Psoas muscle (tissue), 8 donors: Measurements from ENCODE around the gene MARK3. TPM values are rescaled to one million over a fixed set of nuclear protein-coding genes. Genes with fewer than 3 reads are reported as not detected.

Experiments
- ATAC-seq, 4 donors: fragments of 200-7000 bp; cut with Tn5 transposase; one replicate each; pipeline ENCODE4 v1.9.1; 2020; ENCODE audit warnings: moderate library complexity in 3 of 4, mild to moderate bottlenecking in 2 of 4
- DNase-seq, 2 donors: peaks; one replicate each; pipeline ENCODE4 v3.0.0-alpha.2; 2020
- H3K27ac ChIP-seq: fragments of 200-600 bp; one replicate; pipeline ENCODE4 v1.8.0; 2022
- H3K27me3 ChIP-seq, 3 donors: fragments of 200-600 bp in 1 of 3; one replicate each; pipeline versions ENCODE4 v1.6.1 to v1.8.0; 2013 to 2022; ENCODE audit warnings: low read length in 2 of 3, mild to moderate bottlenecking in 2 of 3, moderate library complexity in 1 of 3; ENCODE audit not compliant: insufficient read depth in 3 of 3
- H3K36me3 ChIP-seq, 2 donors: fragments of 200-600 bp in 1 of 2; one replicate each; pipeline versions ENCODE4 v1.6.1 to v1.8.0; 2013 to 2022; ENCODE audit warnings: low read depth in 1 of 2, mild to moderate bottlenecking in 1 of 2, moderate library complexity in 1 of 2; ENCODE audit not compliant: insufficient read depth in 1 of 2
- H3K4me1 ChIP-seq: fragments of 200-600 bp; one replicate; pipeline ENCODE4 v1.8.0; 2022
- H3K4me3 ChIP-seq: fragments of 200-600 bp; one replicate; pipeline ENCODE4 v1.8.0; 2022; ENCODE audit warnings: mild to moderate bottlenecking
- H3K9me3 ChIP-seq: fragments of 200-600 bp; one replicate; pipeline ENCODE4 v1.8.0; 2022
- CTCF ChIP-seq: fragments of 200-600 bp; IDR thresholded peaks from one replicate; pipeline ENCODE4 v1.8.0; 2022; ENCODE audit warnings: antibody characterized with exemption
- WGBS, 3 donors: extraction: QIAGEN DNeasy Blood & Tissue Kit; methylation state at CpG; one replicate each; pipeline versions ENCODE4 v1.1.6 to v1.1.7; 2013; 5-methylcytosine and 5-hydroxymethylcytosine counted together
- intact Hi-C, 2 donors: fragments of 100-400 bp; cut with DNase I; formaldehyde crosslinking; loops; one replicate each; pipeline versions ENCODE4 v1.11.0 to v1.14.2; 2022
- polyA plus RNA-seq, 3 donors: library from polyadenylated mRNA; stranded (reverse); fragments of 200-250 nt; gene quantifications; one replicate each; pipeline ENCODE4 v1.2.3, GENCODE V29; 2013
- total RNA-seq, 4 donors: library from RNA; stranded (reverse); fragmentation: NEBNext Ultra II Directional in 2 of 4; extraction: Animal tissue kit (Norgen Biotek cat#: 25700) in 2 of 4; gene quantifications; one replicate each; pipeline versions ENCODE4 v1.2.1 to v1.2.4, GENCODE V29; 2021 to 2023
- donor health status: healthy with polysubstance abuse.
- donor health status: DM: no; HTN: no; CAD: no; lungs with moderate emphysema.
- donor health status: Bipolar disorder and iron deficiency.
- donor health status: healthy.
- donor health status: DM: yes; HTN: yes; CAD: no.
- donor health status: DM: no; HTN: no; CAD: no.
- donor health status: DM: no; HTN: no; CAD: no.
- donor health status: DM: yes; HTN: yes; CAD: no.

The MARK3 gene
- total and polyA plus RNA-seq, 7 donors: 46.1 to 89.2 (median 63.9) TPM

- H3K27me3 ChIP-seq: no peaks in the 10 kb centered on the region
- H3K4me3 ChIP-seq: no peak overlapping the region
- no peak for TF ChIP-seq CTCF
- 76 to 88% (median 82%) methylated on average over 4 of the region's 4 CpGs for WGBS, 3 donors
- peaks cover 0 to 23% of the 10 kb centered on the region in 2 donors for H3K36me3 ChIP-seq
- ATAC-seq (no peak), DNase-seq (no peak)
- no peaks in the 10 kb centered on the region for H3K4me1 ChIP-seq
- intact Hi-C loops: no loop called here
- H3K27ac ChIP-seq: no peak overlapping the region
- no peaks in the 10 kb centered on the region for H3K9me3 ChIP-seq
These were observed 71.1 kb downstream of the MARK3 start for GRCh38 chr14:103456167-103456835.

- TF ChIP-seq CTCF: no peak
- Histone ChIP-seq H3K27ac (no peak overlapping the region), H3K27me3 (no peaks in the 10 kb centered on the region), H3K4me1 (no peaks in the 10 kb centered on the region), H3K4me3 (no peak overlapping the region), H3K9me3 (no peaks in the 10 kb centered on the region), H3K36me3 (peaks cover 4 to 53% of the 10 kb centered on the region in 2 donors)
- WGBS, 3 donors: 90 to 100% (median 100%) methylated on average over 1 of the region's 1 CpG
- DNase-seq (no peak), ATAC-seq (no peak)
- intact Hi-C loops: no loop called here
These were observed 75.2 kb downstream of the MARK3 start for GRCh38 chr14:103460415-103460814.

- no peak for TF ChIP-seq CTCF
- intact Hi-C loops: no loop called here
- WGBS, 3 donors: 72 to 86% (median 83%) methylated on average over 4 of the region's 4 CpGs
- no peaks in the 10 kb centered on the region for H3K9me3 ChIP-seq
- DNase-seq (no peak), ATAC-seq (no peak)
- H3K36me3 ChIP-seq: peaks cover 7 to 62% of the 10 kb centered on the region in 2 donors
- H3K4me1 ChIP-seq: no peaks in the 10 kb centered on the region
- no peaks in the 10 kb centered on the region for H3K27me3 ChIP-seq
- no peak overlapping the region for H3K27ac ChIP-seq
- H3K4me3 ChIP-seq: no peak overlapping the region
These were observed 77.9 kb downstream of the MARK3 start for GRCh38 chr14:103463149-103463548.

GRCh38 chr14:103463851-103464250 is 78.6 kb downstream of the MARK3 start:
- no peaks in the 10 kb centered on the region for H3K4me1 ChIP-seq
- H3K27ac ChIP-seq: no peak overlapping the region
- TF ChIP-seq CTCF: no peak
- ATAC-seq (no peak), DNase-seq (no peak)
- intact Hi-C loops: no loop called here
- no peak overlapping the region for H3K4me3 ChIP-seq
- H3K9me3 ChIP-seq: no peaks in the 10 kb centered on the region
- H3K27me3 ChIP-seq: no peaks in the 10 kb centered on the region
- peaks cover 10 to 69% of the 10 kb centered on the region in 2 donors for H3K36me3 ChIP-seq

GRCh38 chr14:103472939-103473338 is 87.7 kb downstream of the MARK3 start:
- TF ChIP-seq CTCF: no peak
- WGBS, 3 donors: 88 to 90% (median 90%) methylated on average over 5 of the region's 5 CpGs
- intact Hi-C loops: no loop called here

More at GRCh38 chr14:103472939-103473338, 87.7 kb downstream of the MARK3 start:
- Histone ChIP-seq H3K4me1 (no peaks in the 10 kb centered on the region), H3K4me3 (no peak overlapping the region), H3K36me3 (peaks cover 17 to 94% of the 10 kb centered on the region in 2 donors), H3K9me3 (no peaks in the 10 kb centered on the region), H3K27ac (no peak overlapping the region), H3K27me3 (no peaks in the 10 kb centered on the region)
- DNase-seq: no peak
- no peak for ATAC-seq
